ENCODE results near the gene TMPRSS6. TPM values are rescaled to one million over a fixed set of nuclear protein-coding genes. Genes with fewer than 3 reads are reported as not detected.
A peak's percentile ranks its signal among the peaks of the same experiment; 100 is the strongest.

Gene TMPRSS6
- total RNA-seq, 6 experiments from 2014 or later = 40.7 to 104 (median 60.6) TPM

DNA sequence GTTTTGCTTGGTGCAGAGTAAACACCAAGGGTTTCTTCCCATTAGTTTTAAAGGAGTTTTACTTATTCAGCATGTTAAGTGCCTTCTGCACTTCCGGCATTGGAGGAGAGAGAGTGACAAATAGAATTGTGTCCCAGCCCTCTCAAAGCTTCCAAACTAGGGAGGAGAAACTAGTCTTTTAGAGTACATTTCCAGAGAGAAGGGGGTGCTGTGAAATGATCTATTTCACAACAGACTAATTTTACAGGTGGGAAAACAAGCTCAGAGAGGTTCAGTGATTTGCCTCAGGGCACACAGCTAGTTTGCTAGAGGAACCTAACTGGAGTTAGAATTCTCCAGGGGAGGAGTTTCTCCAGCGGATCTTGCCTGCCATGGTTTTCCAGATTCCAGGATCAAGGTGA lies 77.4 kb downstream of the TMPRSS6 start:
- Histone ChIP-seq H3K27ac (peak overlapping the region; percentile 69 to 89 (median 74)), H3K9me3 (no peaks in the 10 kb centered on the region), H3K27me3 (no peaks in the 10 kb centered on the region), H3K36me3 (peaks cover 0 to 32% (median 15%) of the 10 kb centered on the region in 4 donors), H3K4me3 (peak overlapping the region; percentile 27 to 50 (median 46)), H3K4me1 (peaks cover 0 to 79% (median 33%) of the 10 kb centered on the region in 4 donors)
- intact Hi-C loops (cut with DNase I) = no loop called here
- TF ChIP-seq, protein P1, sequence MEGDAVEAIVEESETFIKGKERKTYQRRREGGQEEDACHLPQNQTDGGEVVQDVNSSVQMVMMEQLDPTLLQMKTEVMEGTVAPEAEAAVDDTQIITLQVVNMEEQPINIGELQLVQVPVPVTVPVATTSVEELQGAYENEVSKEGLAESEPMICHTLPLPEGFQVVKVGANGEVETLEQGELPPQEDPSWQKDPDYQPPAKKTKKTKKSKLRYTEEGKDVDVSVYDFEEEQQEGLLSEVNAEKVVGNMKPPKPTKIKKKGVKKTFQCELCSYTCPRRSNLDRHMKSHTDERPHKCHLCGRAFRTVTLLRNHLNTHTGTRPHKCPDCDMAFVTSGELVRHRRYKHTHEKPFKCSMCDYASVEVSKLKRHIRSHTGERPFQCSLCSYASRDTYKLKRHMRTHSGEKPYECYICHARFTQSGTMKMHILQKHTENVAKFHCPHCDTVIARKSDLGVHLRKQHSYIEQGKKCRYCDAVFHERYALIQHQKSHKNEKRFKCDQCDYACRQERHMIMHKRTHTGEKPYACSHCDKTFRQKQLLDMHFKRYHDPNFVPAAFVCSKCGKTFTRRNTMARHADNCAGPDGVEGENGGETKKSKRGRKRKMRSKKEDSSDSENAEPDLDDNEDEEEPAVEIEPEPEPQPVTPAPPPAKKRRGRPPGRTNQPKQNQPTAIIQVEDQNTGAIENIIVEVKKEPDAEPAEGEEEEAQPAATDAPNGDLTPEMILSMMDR (IDR thresholded peaks at IDR 0.05) = no peak
- no peak for TF ChIP-seq POLR2A (IDR thresholded peaks at IDR 0.05)
- ATAC-seq (peak in 3 of 4 donors; percentile 1 to 5 (median 3)), DNase-seq (no peak)
- WGBS (ENCODE audit: insufficient coverage, low coverage, low lambda C conversion rate, missing lambda C conversion rate) = 16% methylated on average over 2 of the region's 2 CpGs

DNA sequence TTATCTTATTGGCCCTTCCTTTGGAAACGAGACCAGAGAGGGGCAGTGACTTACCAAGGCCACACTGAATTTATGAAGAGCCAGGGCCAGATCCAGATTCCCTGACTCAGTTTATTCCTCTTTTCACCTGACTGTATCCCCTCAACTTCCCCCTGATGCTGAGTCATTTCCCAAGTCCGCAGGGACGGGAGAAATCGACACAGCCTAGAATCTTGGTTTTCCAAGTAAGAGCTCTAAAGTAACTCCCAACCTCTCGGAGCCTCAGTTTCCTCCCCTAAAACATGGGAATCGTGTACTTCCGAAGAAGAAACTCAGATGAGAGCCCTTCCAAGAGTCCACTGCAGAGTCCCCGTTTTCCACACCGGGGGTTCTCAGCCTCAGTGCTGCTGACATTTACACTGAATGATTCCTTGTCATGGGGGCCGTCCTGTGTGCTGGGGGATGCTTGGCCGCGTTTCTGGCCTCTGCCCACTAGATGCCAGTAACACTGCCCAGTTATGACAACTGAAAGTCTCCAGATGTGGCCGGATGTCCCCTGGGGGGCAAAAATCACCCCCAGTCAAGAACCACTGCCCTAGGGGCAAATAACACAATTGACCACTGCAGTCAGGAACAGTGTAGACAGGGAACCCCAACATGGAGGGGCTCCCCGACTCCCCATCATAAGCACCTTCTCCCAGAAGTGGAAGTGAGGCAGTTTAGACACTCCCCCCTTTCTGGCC lies 78.8 kb downstream of the TMPRSS6 start:
- intact Hi-C loops (cut with DNase I) = no loop called here
- H3K27ac ChIP-seq = peak overlapping the region; percentile 69 to 89 (median 74)
- H3K9me3 ChIP-seq = no peaks in the 10 kb centered on the region
- ATAC-seq (no peak), DNase-seq (no peak)
- H3K36me3 ChIP-seq = peaks cover 0 to 43% (median 21%) of the 10 kb centered on the region in 4 donors
- no peak for TF ChIP-seq POLR2A (IDR thresholded peaks at IDR 0.05)
- TF ChIP-seq, protein P1 (IDR thresholded peaks at IDR 0.05) = peak in 1 of 4 donors; percentile 11
- H3K4me3 ChIP-seq = no peak overlapping the region
- 76% methylated on average over 5 of the region's 14 CpGs for WGBS (ENCODE audit: insufficient coverage, low coverage, low lambda C conversion rate, missing lambda C conversion rate)
- no peaks in the 10 kb centered on the region for H3K27me3 ChIP-seq
- peaks cover 0 to 92% (median 38%) of the 10 kb centered on the region in 4 donors for H3K4me1 ChIP-seq

DNA sequence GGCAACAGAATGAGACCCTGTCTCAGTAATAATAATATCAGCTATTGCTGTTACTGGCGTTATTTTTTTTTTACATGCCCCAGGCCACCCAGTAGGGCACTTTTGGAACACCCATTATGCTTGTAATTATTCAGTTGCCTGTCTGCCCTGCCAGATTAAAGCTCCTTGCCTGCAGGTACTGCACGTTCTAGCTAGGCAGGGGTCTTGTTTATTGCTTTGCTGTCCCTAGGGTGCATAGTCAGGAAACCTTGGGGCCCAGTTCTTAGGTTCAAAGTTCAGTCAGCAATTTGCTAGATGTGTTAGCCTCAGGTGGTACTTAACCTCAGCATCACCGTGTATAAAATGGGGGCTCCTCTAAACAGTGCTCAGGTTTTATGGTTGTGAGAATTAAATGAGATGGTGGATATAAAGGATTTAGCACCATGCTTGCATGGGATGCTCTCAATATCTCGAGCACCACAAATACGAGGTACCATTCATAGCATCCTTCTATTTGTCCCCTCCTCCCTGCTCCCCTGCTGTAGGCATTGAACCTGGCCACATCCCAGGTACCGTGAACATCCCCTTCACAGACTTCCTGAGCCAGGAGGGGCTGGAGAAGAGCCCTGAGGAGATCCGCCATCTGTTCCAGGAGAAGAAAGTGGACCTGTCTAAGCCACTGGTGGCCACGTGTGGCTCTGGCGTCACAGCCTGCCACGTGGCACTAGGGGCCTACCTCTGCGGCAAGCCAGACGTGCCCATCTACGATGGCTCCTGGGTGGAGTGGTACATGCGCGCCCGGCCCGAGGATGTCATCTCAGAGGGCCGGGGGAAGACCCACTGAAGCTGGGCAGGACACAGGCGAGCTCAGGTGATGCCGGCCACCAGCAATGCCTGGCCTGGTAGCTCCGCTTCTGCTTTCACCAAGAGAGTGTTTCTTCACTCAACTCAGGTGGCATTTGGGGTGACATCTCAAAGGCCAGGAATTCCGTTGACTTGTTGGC lies 80.5 kb downstream of the TMPRSS6 start:
- Histone ChIP-seq H3K4me1 (peaks cover 0 to 79% (median 30%) of the 10 kb centered on the region in 4 donors), H3K27me3 (no peaks in the 10 kb centered on the region), H3K4me3 (no peak overlapping the region), H3K27ac (no peak overlapping the region), H3K36me3 (peaks cover 0 to 43% (median 21%) of the 10 kb centered on the region in 4 donors), H3K9me3 (no peaks in the 10 kb centered on the region)
- DNase-seq (no peak), ATAC-seq (no peak)
- 75% methylated on average over 6 of the region's 22 CpGs for WGBS (ENCODE audit: insufficient coverage, low coverage, low lambda C conversion rate, missing lambda C conversion rate)
- intact Hi-C loops (cut with DNase I) = no loop called here
- TF ChIP-seq, protein P1 (IDR thresholded peaks at IDR 0.05) = no peak
- TF ChIP-seq POLR2A (IDR thresholded peaks at IDR 0.05) = no peak

DNA sequence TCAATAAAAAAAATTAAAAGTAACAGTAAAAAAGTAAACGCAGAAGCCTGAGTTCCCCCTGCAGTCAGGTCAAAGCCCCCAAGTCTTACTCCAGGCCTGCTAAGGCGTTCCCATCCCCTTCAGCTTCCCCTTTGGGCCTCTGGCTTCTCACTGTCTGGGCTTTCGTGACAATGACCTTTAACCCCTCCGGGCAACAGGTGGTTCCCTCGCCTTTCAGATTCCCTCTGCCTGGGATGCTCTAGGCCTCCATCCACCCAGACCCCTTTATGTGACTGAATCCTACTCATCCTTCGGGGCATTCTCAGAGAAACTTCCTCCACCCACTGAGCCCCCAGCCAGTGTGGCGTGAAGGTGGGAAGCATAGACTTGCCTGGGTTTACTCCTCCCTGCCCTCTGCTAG lies 82.0 kb downstream of the TMPRSS6 start:
- DNase-seq = no peak
- 58% methylated on average over 7 of the region's 7 CpGs for WGBS (ENCODE audit: insufficient coverage, low coverage, low lambda C conversion rate, missing lambda C conversion rate)
- ATAC-seq = no peak
- Histone ChIP-seq H3K36me3 (peaks cover 0 to 43% (median 21%) of the 10 kb centered on the region in 4 donors), H3K4me1 (peaks cover 0 to 79% (median 34%) of the 10 kb centered on the region in 4 donors), H3K27me3 (no peaks in the 10 kb centered on the region), H3K9me3 (no peaks in the 10 kb centered on the region), H3K27ac (peak overlapping the region in 1 of 3 donors; percentile 95), H3K4me3 (no peak overlapping the region)
- TF ChIP-seq, protein P1 (IDR thresholded peaks at IDR 0.05) = no peak
- TF ChIP-seq POLR2A (IDR thresholded peaks at IDR 0.05) = no peak
- intact Hi-C loops (cut with DNase I) = no loop called here

Data from right lobe of liver (tissue), 6 donors.